CD4-positive, CD25-positive, alpha-beta regulatory T cell (primary cell): ENCODE results near the gene EID3. TPM values are rescaled to one million over a fixed set of nuclear protein-coding genes. Genes with fewer than 3 reads are reported as not detected.

Experiments
- ATAC-seq, 2 donors: fragments of 150-1000 bp; cut with Tn5 transposase; one replicate each; pipeline ENCODE4 v1.10.0; 2021; ENCODE audit warnings: low read depth in 2 of 2, moderate number of reproducible peaks in 2 of 2, moderate library complexity in 1 of 2
- DNase-seq, 3 donors: peaks; one replicate each; pipeline versions ENCODE4 v3.0.0 to v3.0.0-alpha.2; 2012 to 2022; ENCODE audit warnings: mixed read lengths in 1 of 3
- H3K27ac ChIP-seq: one replicate; pipeline ENCODE4 v1.7.0; 2013; ENCODE audit warnings: mild to moderate bottlenecking, low read length; ENCODE audit not compliant: insufficient read depth, poor library complexity, severe bottlenecking
- H3K27me3 ChIP-seq: one replicate; pipeline ENCODE4 v1.7.0; 2013; ENCODE audit warnings: low read length; ENCODE audit not compliant: control insufficient read depth, insufficient read depth
- H3K36me3 ChIP-seq: one replicate; pipeline ENCODE4 v1.7.0; 2013; ENCODE audit warnings: mild to moderate bottlenecking, low read length, moderate library complexity; ENCODE audit not compliant: control insufficient read depth, insufficient read depth
- H3K4me1 ChIP-seq: 2 replicates; pipeline ENCODE4 v1.7.0; 2013; ENCODE audit warnings: mild to moderate bottlenecking, low read length; ENCODE audit not compliant: insufficient read depth, control insufficient read depth, poor library complexity, severe bottlenecking
- H3K4me3 ChIP-seq: one replicate; pipeline ENCODE4 v1.7.0; 2013; ENCODE audit warnings: low read depth, mild to moderate bottlenecking, low read length, moderate library complexity
- H3K9me3 ChIP-seq, 2 experiments: 1 replicate in 1 of 2; 2 replicates in 1 of 2; pipeline ENCODE4 v1.7.0; 2013; ENCODE audit warnings: low read length in 2 of 2, mild to moderate bottlenecking in 1 of 2, moderate library complexity in 1 of 2; ENCODE audit not compliant: control insufficient read depth in 2 of 2
- H3K27ac Mint-ChIP-seq, 3 donors: one replicate each; pipeline ENCODE4 v1.8.0; 2020 to 2022; ENCODE audit warnings: mild to moderate bottlenecking in 3 of 3, mixed read lengths in 3 of 3, moderate library complexity in 2 of 3
- H3K27me3 Mint-ChIP-seq: one replicate; pipeline ENCODE4 v1.8.0; 2022; ENCODE audit warnings: mild to moderate bottlenecking, mixed read lengths
- H3K36me3 Mint-ChIP-seq: one replicate; pipeline ENCODE4 v1.8.0; 2020; ENCODE audit warnings: mixed read lengths
- H3K4me1 Mint-ChIP-seq, 4 donors: one replicate each; pipeline ENCODE4 v1.8.0; 2020 to 2022; ENCODE audit warnings: mixed read lengths in 4 of 4, mild to moderate bottlenecking in 1 of 4
- H3K4me3 Mint-ChIP-seq, 4 donors: one replicate each; pipeline ENCODE4 v1.8.0; 2020 to 2022; ENCODE audit warnings: mild to moderate bottlenecking in 4 of 4, mixed read lengths in 4 of 4, moderate library complexity in 3 of 4
- H3K9me3 Mint-ChIP-seq, 7 donors: one replicate each; pipeline ENCODE4 v1.8.0; 2020 to 2022; ENCODE audit warnings: mixed read lengths in 7 of 7, mild to moderate bottlenecking in 3 of 7, moderate library complexity in 2 of 7
- polyA plus RNA-seq, 4 donors: library from polyadenylated mRNA; unstranded; fragments of 300-500 nt; fragmentation: Illumina TruSeq; gene quantifications; one replicate each; pipeline ENCODE4 v1.2.3, GENCODE V29; 2021
- total RNA-seq: library from RNA; stranded (reverse); gene quantifications from one replicate; pipeline ENCODE4 v1.2.3, GENCODE V29; 2022

The EID3 gene
- total and polyA plus RNA-seq, 5 donors from 2014 or later, result 10.8 to 15.6 (median 14.8) TPM

GRCh38 chr12:104297477-104298113 lies 5.9 kb upstream of the EID3 start:
- H3K27ac ChIP-seq, result no peak overlapping the region

GRCh38 chr12:104299842-104300481 lies 3.6 kb upstream of the EID3 start:
- peak overlapping the region in 1 of 3 donors; percentile 21 for H3K27ac Mint-ChIP-seq
- peaks cover 0 to 2% (median 0%) of the 10 kb centered on the region in 7 donors for H3K9me3 Mint-ChIP-seq
- peaks cover 24% of the 10 kb centered on the region for H3K36me3 Mint-ChIP-seq
- DNase-seq, result no peak
- no peaks in the 10 kb centered on the region for H3K9me3 ChIP-seq
- peaks cover 34 to 63% (median 51%) of the 10 kb centered on the region in 4 donors for H3K4me1 Mint-ChIP-seq
- no peak overlapping the region for H3K4me3 ChIP-seq
- H3K27me3 Mint-ChIP-seq, result no peaks in the 10 kb centered on the region
- H3K36me3 ChIP-seq, result peaks cover 9% of the 10 kb centered on the region
- H3K27ac ChIP-seq, result no peak overlapping the region
- no peaks in the 10 kb centered on the region for H3K27me3 ChIP-seq
- peaks cover 23% of the 10 kb centered on the region for H3K4me1 ChIP-seq
- peak overlapping the region in 1 of 4 donors; percentile 56 for H3K4me3 Mint-ChIP-seq
- no peak for ATAC-seq

More at GRCh38 chr12:104297477-104298113, 5.9 kb upstream of the EID3 start:
- no peaks in the 10 kb centered on the region for H3K9me3 ChIP-seq
- peaks cover 16% of the 10 kb centered on the region for H3K36me3 ChIP-seq
- Mint-ChIP-seq H3K4me3 (no peak overlapping the region), H3K4me1 (peaks cover 18 to 47% (median 36%) of the 10 kb centered on the region in 4 donors), H3K27ac (no peak overlapping the region), H3K36me3 (peaks cover 30% of the 10 kb centered on the region), H3K9me3 (no peaks in the 10 kb centered on the region), H3K27me3 (no peaks in the 10 kb centered on the region)
- ATAC-seq (no peak), DNase-seq (no peak)
- peaks cover 7% of the 10 kb centered on the region for H3K4me1 ChIP-seq
- no peaks in the 10 kb centered on the region for H3K27me3 ChIP-seq
- no peak overlapping the region for H3K4me3 ChIP-seq

GRCh38 chr12:104304261-104305009 lies 896 bp downstream of the EID3 start:
- peaks cover 46 to 77% (median 65%) of the 10 kb centered on the region in 4 donors for H3K4me1 Mint-ChIP-seq
- Histone ChIP-seq H3K4me3 (peak overlapping the region; percentile 95), H3K27me3 (no peaks in the 10 kb centered on the region), H3K4me1 (peaks cover 22% of the 10 kb centered on the region), H3K27ac (peak overlapping the region; percentile 88), H3K9me3 (no peaks in the 10 kb centered on the region), H3K36me3 (no peaks in the 10 kb centered on the region)
- H3K27ac Mint-ChIP-seq, result peak overlapping the region; percentile 97 to 100 (median 98)
- H3K9me3 Mint-ChIP-seq, result peaks cover 0 to 2% (median 0%) of the 10 kb centered on the region in 7 donors
- no peak for ATAC-seq
- H3K27me3 Mint-ChIP-seq, result no peaks in the 10 kb centered on the region
- H3K36me3 Mint-ChIP-seq, result peaks cover 13% of the 10 kb centered on the region
- DNase-seq, result no peak
- peak overlapping the region; percentile 92 to 98 (median 98) for H3K4me3 Mint-ChIP-seq

- H3K4me1 Mint-ChIP-seq, result peaks cover 40 to 77% (median 63%) of the 10 kb centered on the region in 4 donors
- DNase-seq (no peak), ATAC-seq (no peak)
- H3K4me3 Mint-ChIP-seq, result peak overlapping the region; percentile 92 to 98 (median 98)
- Histone ChIP-seq H3K36me3 (peaks cover 3% of the 10 kb centered on the region), H3K9me3 (no peaks in the 10 kb centered on the region), H3K4me3 (peak overlapping the region; percentile 22), H3K27ac (no peak overlapping the region), H3K4me1 (peaks cover 22% of the 10 kb centered on the region), H3K27me3 (no peaks in the 10 kb centered on the region)
- peaks cover 0 to 2% (median 0%) of the 10 kb centered on the region in 7 donors for H3K9me3 Mint-ChIP-seq
- H3K27me3 Mint-ChIP-seq, result no peaks in the 10 kb centered on the region
- peak overlapping the region in 1 of 3 donors; percentile 100 for H3K27ac Mint-ChIP-seq
- peaks cover 12% of the 10 kb centered on the region for H3K36me3 Mint-ChIP-seq
Observed at GRCh38 chr12:104305349-104305748, 1.8 kb downstream of the EID3 start.

DNA sequence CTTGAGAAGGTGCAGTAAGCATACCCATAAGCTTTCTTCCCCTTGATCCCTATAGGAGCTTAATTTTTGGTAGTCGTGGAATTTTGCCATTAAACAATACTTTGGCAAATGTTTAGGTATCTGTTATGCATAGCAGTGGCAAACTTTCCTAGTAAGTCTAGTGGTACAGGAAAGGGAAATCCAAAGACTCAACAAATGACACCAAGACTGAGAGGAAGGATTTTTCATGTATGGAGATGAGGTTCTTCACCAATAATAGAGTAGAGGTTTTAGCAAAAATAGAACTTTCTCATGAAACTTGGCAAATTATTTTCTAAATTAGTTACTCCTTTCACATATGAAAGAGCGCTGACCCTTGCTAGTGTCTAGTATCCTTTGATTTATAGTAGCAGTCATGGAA lies 2.8 kb downstream of the EID3 start:
- H3K36me3 Mint-ChIP-seq, result peaks cover 15% of the 10 kb centered on the region
- H3K4me1 ChIP-seq, result peaks cover 22% of the 10 kb centered on the region

GRCh38 chr12:104306943-104307654 lies 3.6 kb downstream of the EID3 start:
- Histone ChIP-seq H3K27ac (no peak overlapping the region), H3K27me3 (no peaks in the 10 kb centered on the region), H3K4me3 (no peak overlapping the region), H3K4me1 (peaks cover 22% of the 10 kb centered on the region), H3K9me3 (no peaks in the 10 kb centered on the region), H3K36me3 (peaks cover 14% of the 10 kb centered on the region)
- no peak for DNase-seq
- ATAC-seq, result no peak
- Mint-ChIP-seq H3K36me3 (peaks cover 17% of the 10 kb centered on the region), H3K4me1 (peaks cover 39 to 65% (median 53%) of the 10 kb centered on the region in 4 donors), H3K4me3 (peak overlapping the region in 1 of 4 donors; percentile 23), H3K27me3 (no peaks in the 10 kb centered on the region), H3K9me3 (peaks cover 0 to 2% (median 0%) of the 10 kb centered on the region in 7 donors), H3K27ac (peak overlapping the region in 1 of 3 donors; percentile 13)

More for the DNA sequence above, 2.8 kb downstream of the EID3 start:
- H3K27me3 ChIP-seq, result no peaks in the 10 kb centered on the region
- peaks cover 0 to 2% (median 0%) of the 10 kb centered on the region in 7 donors for H3K9me3 Mint-ChIP-seq
- H3K27me3 Mint-ChIP-seq, result no peaks in the 10 kb centered on the region
- H3K36me3 ChIP-seq, result peaks cover 11% of the 10 kb centered on the region
- H3K27ac Mint-ChIP-seq, result no peak overlapping the region
- no peaks in the 10 kb centered on the region for H3K9me3 ChIP-seq
- H3K4me3 Mint-ChIP-seq, result peak overlapping the region in 2 of 4 donors; percentile 23 to 47
- H3K4me1 Mint-ChIP-seq, result peaks cover 39 to 68% (median 59%) of the 10 kb centered on the region in 4 donors
- no peak for ATAC-seq
- H3K4me3 ChIP-seq, result peak overlapping the region; percentile 3
- no peak overlapping the region for H3K27ac ChIP-seq
- no peak for DNase-seq

GRCh38 chr12:104307655-104308000 lies 4.1 kb downstream of the EID3 start:
- H3K4me1 Mint-ChIP-seq, result peaks cover 39 to 64% (median 53%) of the 10 kb centered on the region in 4 donors
- Histone ChIP-seq H3K4me3 (no peak overlapping the region), H3K4me1 (peaks cover 22% of the 10 kb centered on the region), H3K27ac (no peak overlapping the region), H3K27me3 (no peaks in the 10 kb centered on the region), H3K36me3 (peaks cover 18% of the 10 kb centered on the region), H3K9me3 (no peaks in the 10 kb centered on the region)
- no peaks in the 10 kb centered on the region for H3K27me3 Mint-ChIP-seq
- ATAC-seq (no peak), DNase-seq (no peak)
- H3K9me3 Mint-ChIP-seq, result peaks cover 0 to 2% (median 0%) of the 10 kb centered on the region in 7 donors
- no peak overlapping the region for H3K4me3 Mint-ChIP-seq
- peaks cover 19% of the 10 kb centered on the region for H3K36me3 Mint-ChIP-seq
- H3K27ac Mint-ChIP-seq, result peak overlapping the region in 1 of 3 donors; percentile 13
